HepG2 (cell line): ENCODE data around the gene SLC4A9. TPM values are rescaled to one million over a fixed set of nuclear protein-coding genes. Genes with fewer than 3 reads are reported as not detected.

Source experiments
- AKAP8 ChIP-seq: sonication (generic); formaldehyde crosslinking; IDR thresholded peaks from 2 replicates; pipeline ENCODE4 v1.5.1; 2020; ENCODE audit warnings: mild to moderate bottlenecking, missing genetic modification reagents
- BRCA1 ChIP-seq: sonication (generic); formaldehyde crosslinking; IDR thresholded peaks from 2 replicates; pipeline ENCODE4 v1.4.0; 2020; ENCODE audit warnings: missing genetic modification reagents
- CERS6 ChIP-seq: sonication (generic); formaldehyde crosslinking; IDR thresholded peaks from 2 replicates; pipeline ENCODE4 v1.5.0; 2020; ENCODE audit warnings: missing genetic modification reagents
- ESRRA ChIP-seq: sonication (generic); formaldehyde crosslinking; IDR thresholded peaks from 2 replicates; pipeline ENCODE4 v1.5.1; 2020; ENCODE audit warnings: mild to moderate bottlenecking, low read depth, missing genetic modification reagents
- FOXA3 ChIP-seq: IDR thresholded peaks from 2 replicates; pipeline ENCODE4 v1.6.1; 2016; ENCODE audit warnings: missing genetic modification reagents, missing compliant biosample characterization
- FOXP1 ChIP-seq, 2 experiments: fragments of 450-650 bp in 1 of 2; IDR thresholded peaks; 2 replicates each; pipeline ENCODE4 v1.6.1; 2017 to 2018; ENCODE audit warnings: antibody characterized with exemption in 1 of 2
- KAT8 ChIP-seq: IDR thresholded peaks from 2 replicates; pipeline ENCODE4 v1.6.1; 2016; ENCODE audit warnings: missing genetic modification reagents, missing compliant biosample characterization
- MBNL3 ChIP-seq: fragments of 250-450 bp; sonication (Bioruptor Pico); conservative IDR thresholded peaks from 2 replicates; pipeline ENCODE4 v1.8.0; 2022; ENCODE audit warnings: mild to moderate bottlenecking, inconsistent platforms
- MED1 ChIP-seq: sonication (generic); formaldehyde crosslinking; IDR thresholded peaks from 2 replicates; pipeline ENCODE4 v1.4.0; 2020; ENCODE audit warnings: missing genetic modification reagents
- NR1H2 ChIP-seq: sonication (generic); formaldehyde crosslinking; IDR thresholded peaks from 2 replicates; pipeline ENCODE4 v1.8.1; 2022; ENCODE audit warnings: low read depth, missing genetic modification reagents, borderline replicate concordance
- POLR2AphosphoS2 ChIP-seq: IDR thresholded peaks from 2 replicates; pipeline ENCODE4 v1.6.1; 2011; ENCODE audit warnings: low read depth, low read length, improper control_type of control experiment
- RARA ChIP-seq: IDR thresholded peaks from 2 replicates; pipeline ENCODE4 v1.6.1; 2016; ENCODE audit warnings: missing genetic modification reagents, missing compliant biosample characterization
- TOE1 ChIP-seq: sonication (generic); formaldehyde crosslinking; IDR thresholded peaks from 2 replicates; pipeline ENCODE4 v1.4.0; 2020; ENCODE audit warnings: mild to moderate bottlenecking, missing genetic modification reagents
- ZBTB21 ChIP-seq: sonication (generic); formaldehyde crosslinking; IDR thresholded peaks from 2 replicates; pipeline ENCODE4 v1.4.0; 2020; ENCODE audit warnings: missing genetic modification reagents
- ZMYM4 ChIP-seq: sonication (generic); formaldehyde crosslinking; IDR thresholded peaks from 2 replicates; pipeline ENCODE4 v1.8.1; 2023; ENCODE audit warnings: mild to moderate bottlenecking, missing genetic modification reagents
- ZNF263 ChIP-seq: sonication (generic); formaldehyde crosslinking; IDR thresholded peaks from 2 replicates; pipeline ENCODE4 v1.4.0; 2020; ENCODE audit warnings: missing genetic modification reagents
- ZNF510 ChIP-seq: sonication (generic); formaldehyde crosslinking; IDR thresholded peaks from 2 replicates; pipeline ENCODE4 v1.4.0; 2020; ENCODE audit warnings: low read depth, mild to moderate bottlenecking, missing genetic modification reagents
- ZNF512 ChIP-seq: sonication (generic); formaldehyde crosslinking; IDR thresholded peaks from 2 replicates; pipeline ENCODE4 v1.4.0; 2020; ENCODE audit warnings: mild to moderate bottlenecking, missing genetic modification reagents
- ZNF543 ChIP-seq: sonication (generic); formaldehyde crosslinking; IDR thresholded peaks from 2 replicates; pipeline ENCODE4 v1.4.0; 2020; ENCODE audit warnings: mild to moderate bottlenecking, missing genetic modification reagents
- ZNF580 ChIP-seq: IDR thresholded peaks from 2 replicates; pipeline ENCODE4 v1.6.1; 2016; ENCODE audit warnings: low read depth, borderline replicate concordance
- ZNF605 ChIP-seq: sonication (generic); formaldehyde crosslinking; IDR thresholded peaks from 2 replicates; pipeline ENCODE4 v1.8.0; 2022; ENCODE audit warnings: mild to moderate bottlenecking, missing genetic modification reagents
- ZNF614 ChIP-seq: IDR thresholded peaks from 2 replicates; pipeline ENCODE4 v1.6.1; 2018; ENCODE audit warnings: missing biosample characterization, missing genetic modification reagents, inconsistent platforms, borderline replicate concordance
- ZNF790 ChIP-seq: sonication (generic); formaldehyde crosslinking; IDR thresholded peaks from 2 replicates; pipeline ENCODE4 v1.8.0; 2022; ENCODE audit warnings: missing genetic modification reagents, mild to moderate bottlenecking, borderline replicate concordance
- polyA plus RNA-seq, 8 experiments: library from polyadenylated mRNA; depleted of rRNA in 3 of 8; stranded (reverse) in 7 of 8; unstranded in 1 of 8; fragments of >200 nt; fragmentation: Illumina TruSeq in 4 of 8; extraction: Trizol in 4 of 8; gene quantifications; 2 replicates each; pipeline versions ENCODE4 v1.2.1 to v1.2.3, GENCODE V29; 2011 to 2016; ENCODE audit warnings: low read depth in 4 of 8, missing spikeins in 1 of 8, mixed read lengths in 1 of 8; ENCODE audit not compliant: insufficient read depth in 1 of 8
- total RNA-seq, 5 experiments: library from RNA; depleted of rRNA; stranded (reverse); fragments of >200 nt; fragmentation: Illumina TruSeq; extraction: Trizol; gene quantifications; 2 replicates each; pipeline ENCODE4 v1.2.3, GENCODE V29; 2016; ENCODE audit warnings: low read depth in 1 of 5
- TF ChIP-seq, protein P1 (sequence below): IDR thresholded peaks from 2 replicates; pipeline ENCODE4 v1.6.1; 2016; ENCODE audit warnings: missing genetic modification reagents, missing compliant biosample characterization
- TF ChIP-seq, protein P2 (sequence below): sonication (generic); formaldehyde crosslinking; IDR thresholded peaks from 2 replicates; pipeline ENCODE4 v1.8.0; 2022; ENCODE audit warnings: missing genetic modification reagents, mild to moderate bottlenecking, moderate library complexity, borderline replicate concordance

The SLC4A9 gene
- total and polyA plus RNA-seq, 2 of the 13 experiments (the other 11 are each of a cell fraction or from before 2014, with no cell fraction given), result not detected

DNA sequence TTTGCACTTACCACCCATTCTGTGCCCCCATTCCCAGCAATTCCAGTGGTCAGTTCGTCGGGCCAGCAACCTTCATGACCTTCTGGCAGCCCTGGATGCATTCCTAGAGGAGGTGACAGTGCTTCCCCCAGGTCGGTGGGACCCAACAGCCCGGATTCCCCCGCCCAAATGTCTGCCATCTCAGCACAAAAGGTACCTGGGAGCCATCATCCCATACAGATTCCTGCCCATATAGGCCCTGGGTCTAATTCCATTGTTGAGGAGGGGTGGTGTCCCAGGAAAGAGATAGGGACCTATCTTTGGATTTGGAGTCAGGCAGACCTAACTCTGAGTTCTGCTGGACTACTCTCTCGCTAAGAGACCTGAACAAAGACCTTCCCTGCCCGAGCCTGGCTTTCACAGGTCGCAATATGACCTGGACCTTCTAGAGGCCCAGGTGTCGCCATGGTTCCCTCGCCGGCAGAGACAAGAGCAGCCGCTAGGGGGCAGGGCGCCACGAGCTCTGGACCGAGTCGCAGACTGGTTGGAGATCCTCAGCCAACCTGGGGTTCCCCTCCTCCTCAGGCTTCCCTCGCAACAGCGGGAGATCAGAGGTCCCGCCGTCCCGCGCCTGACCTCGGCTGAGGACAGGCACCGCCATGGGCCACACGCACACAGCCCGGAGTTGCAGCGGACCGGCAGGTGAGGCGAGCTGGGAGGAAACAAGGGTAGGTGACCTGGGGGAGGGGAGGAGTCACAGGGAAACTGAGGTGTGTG, 3.1 kb downstream of the SLC4A9 start (continued):
- 0 out of 2 replicates have a peak, but pooled peaks have one; percentile 67 for TF ChIP-seq ZNF614 (CRISPR knock-in tag)
- TF ChIP-seq ESRRA (CRISPR knock-in tag), result 0 out of 2 replicates have a peak, but pooled peaks have one; percentile 46
- peak; percentile 80 for TF ChIP-seq ZNF605 (CRISPR knock-in tag)
- TF ChIP-seq ZMYM4 (CRISPR knock-in tag), result peak; percentile 81; the same call in 1 of the 2 replicates
- no peak for TF ChIP-seq POLR2AphosphoS2
- peak; percentile 42; the same call in 1 of the 2 replicates for TF ChIP-seq MED1
- TF ChIP-seq, protein P1, sequence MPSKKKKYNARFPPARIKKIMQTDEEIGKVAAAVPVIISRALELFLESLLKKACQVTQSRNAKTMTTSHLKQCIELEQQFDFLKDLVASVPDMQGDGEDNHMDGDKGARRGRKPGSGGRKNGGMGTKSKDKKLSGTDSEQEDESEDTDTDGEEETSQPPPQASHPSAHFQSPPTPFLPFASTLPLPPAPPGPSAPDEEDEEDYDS (CRISPR knock-in tag), result 0 out of 2 replicates have a peak, but pooled peaks have one; percentile 49
- no peak for TF ChIP-seq TOE1 (CRISPR knock-in tag)
- no peak for TF ChIP-seq ZNF512 (CRISPR knock-in tag)
- peak; percentile 71; the same call in 1 of the 2 replicates for TF ChIP-seq ZNF580 (CRISPR knock-in tag)
- TF ChIP-seq ZNF543 (CRISPR knock-in tag), result no peak
- no peak for TF ChIP-seq BRCA1 (CRISPR knock-in tag)
- peak; percentile 72; the same call in 1 of the 2 replicates for TF ChIP-seq RARA (CRISPR knock-in tag)
- TF ChIP-seq MBNL3 (CRISPR knock-in tag), result no peak
- no peak for TF ChIP-seq AKAP8 (CRISPR knock-in tag)
- 0 out of 2 replicates have a peak, but pooled peaks have one; percentile 71 for TF ChIP-seq ZNF790
- no peak for TF ChIP-seq FOXP1 (IDR thresholded peaks at IDR 0.05)
- no peak for TF ChIP-seq FOXP1 (CRISPR knock-in tag; IDR thresholded peaks at IDR 0.05)
- TF ChIP-seq ZBTB21, result no peak
- peak; percentile 63; the same call in 1 of the 2 replicates for TF ChIP-seq ZNF263 (CRISPR knock-in tag)
- TF ChIP-seq NR1H2 (CRISPR knock-in tag), result no peak
- TF ChIP-seq, protein P2, sequence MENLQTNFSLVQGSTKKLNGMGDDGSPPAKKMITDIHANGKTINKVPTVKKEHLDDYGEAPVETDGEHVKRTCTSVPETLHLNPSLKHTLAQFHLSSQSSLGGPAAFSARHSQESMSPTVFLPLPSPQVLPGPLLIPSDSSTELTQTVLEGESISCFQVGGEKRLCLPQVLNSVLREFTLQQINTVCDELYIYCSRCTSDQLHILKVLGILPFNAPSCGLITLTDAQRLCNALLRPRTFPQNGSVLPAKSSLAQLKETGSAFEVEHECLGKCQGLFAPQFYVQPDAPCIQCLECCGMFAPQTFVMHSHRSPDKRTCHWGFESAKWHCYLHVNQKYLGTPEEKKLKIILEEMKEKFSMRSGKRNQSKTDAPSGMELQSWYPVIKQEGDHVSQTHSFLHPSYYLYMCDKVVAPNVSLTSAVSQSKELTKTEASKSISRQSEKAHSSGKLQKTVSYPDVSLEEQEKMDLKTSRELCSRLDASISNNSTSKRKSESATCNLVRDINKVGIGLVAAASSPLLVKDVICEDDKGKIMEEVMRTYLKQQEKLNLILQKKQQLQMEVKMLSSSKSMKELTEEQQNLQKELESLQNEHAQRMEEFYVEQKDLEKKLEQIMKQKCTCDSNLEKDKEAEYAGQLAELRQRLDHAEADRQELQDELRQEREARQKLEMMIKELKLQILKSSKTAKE (CRISPR knock-in tag), result peak; percentile 66; the same call in 1 of the 2 replicates
- TF ChIP-seq ZNF510 (CRISPR knock-in tag), result peak; percentile 88
- TF ChIP-seq KAT8 (CRISPR knock-in tag), result peak; percentile 63; the same call in 1 of the 2 replicates
- no peak for TF ChIP-seq CERS6 (CRISPR knock-in tag)
- peak; percentile 40; the same call in 1 of the 2 replicates for TF ChIP-seq FOXA3
